Occipital lobe (tissue), 2 donors: ENCODE measurements around the gene HOXD10. TPM values are rescaled to one million over a fixed set of nuclear protein-coding genes. Genes with fewer than 3 reads are reported as not detected.

Experiments used
- DNase-seq: peaks from one replicate; lab custom pipeline; 2025; lab: John Stamatoyannopoulos, UW
- total RNA-seq: library from RNA; depleted of rRNA; stranded (reverse); fragments of >200 nt; gene quantifications from one replicate; pipeline ENCODE4 v1.2.3, GENCODE V29; 2014

HOXD10 gene
- total RNA-seq, 1 donor from 2014 or later: not detected

GRCh38 chr2:176082824-176083751 lies 33.5 kb upstream of the HOXD10 start:
- DNase-seq: no peak

- DNase-seq: no peak
Observed at GRCh38 chr2:176083796-176084261, 32.7 kb upstream of the HOXD10 start, which contains the start of gene EVX2. Gene EVX2, minus strand, starts transcription at chr2:176083962. Its CDS starts 186 bp downstream, at chr2:176083776.

- DNase-seq: no peak
Observed at GRCh38 chr2:176084611-176085119, 31.9 kb upstream of the HOXD10 start.

GRCh38 chr2:176085120-176085788 lies 31.3 kb upstream of the HOXD10 start:
- DNase-seq: no peak

- DNase-seq: no peak
Observed at GRCh38 chr2:176085861-176086771, 30.5 kb upstream of the HOXD10 start.

GRCh38 chr2:176087330-176088047 lies 29.1 kb upstream of the HOXD10 start:
- DNase-seq: no peak

GRCh38 chr2:176088048-176088936 lies 28.3 kb upstream of the HOXD10 start:
- no peak for DNase-seq

- no peak for DNase-seq
Observed at GRCh38 chr2:176088937-176089842, 27.4 kb upstream of the HOXD10 start.

- no peak for DNase-seq
Observed at GRCh38 chr2:176089843-176090395, 26.7 kb upstream of the HOXD10 start.

- no peak for DNase-seq
Observed at GRCh38 chr2:176090862-176091261, 25.7 kb upstream of the HOXD10 start.

- DNase-seq: no peak
Observed at GRCh38 chr2:176091329-176092258, 25.0 kb upstream of the HOXD10 start.

- DNase-seq: no peak
Observed at GRCh38 chr2:176092270-176093144, 24.1 kb upstream of the HOXD10 start, which contains the start of gene HOXD13. Gene HOXD13, plus strand, starts transcription at chr2:176092721. Its CDS starts 170 bp downstream, at chr2:176092891.

GRCh38 chr2:176093145-176093897 lies 23.3 kb upstream of the HOXD10 start:
- DNase-seq: no peak

GRCh38 chr2:176093898-176094249 lies 22.7 kb upstream of the HOXD10 start:
- no peak for DNase-seq

GRCh38 chr2:176094349-176094748 lies 22.2 kb upstream of the HOXD10 start:
- DNase-seq: no peak
